Mesothelial cell of epicardium (in vitro differentiated cells): ENCODE measurements around the gene MXRA7. TPM values are rescaled to one million over a fixed set of nuclear protein-coding genes. Genes with fewer than 3 reads are reported as not detected.

Source experiments
- DNase-seq, 2 experiments: peaks; one replicate each; pipeline ENCODE4 v3.0.0; 2021; ENCODE audit warnings: low spot score in 2 of 2; ENCODE audit not compliant: unreplicated experiment in 2 of 2
- H3K27ac Mint-ChIP-seq: 2 replicates; pipeline ENCODE4 v1.8.0; 2021; ENCODE audit warnings: mixed read lengths
- H3K27me3 Mint-ChIP-seq: 2 replicates; pipeline ENCODE4 v1.8.0; 2021; ENCODE audit warnings: low read depth, mixed read lengths
- H3K36me3 Mint-ChIP-seq: 2 replicates; pipeline ENCODE4 v1.8.0; 2021; ENCODE audit warnings: mixed read lengths
- H3K4me1 Mint-ChIP-seq: 2 replicates; pipeline ENCODE4 v1.8.0; 2021; ENCODE audit warnings: mixed read lengths
- H3K4me3 Mint-ChIP-seq: 2 replicates; pipeline ENCODE4 v1.8.0; 2021; ENCODE audit warnings: mild to moderate bottlenecking, moderate library complexity, mixed read lengths
- H3K9me3 Mint-ChIP-seq: 2 replicates; pipeline ENCODE4 v1.8.0; 2021; ENCODE audit warnings: mixed read lengths
- CTCF ChIP-seq: fragments of 200-600 bp; sonication (generic); IDR thresholded peaks from one replicate; pipeline ENCODE4 v1.5.0; 2021; ENCODE audit warnings: antibody characterized with exemption; ENCODE audit not compliant: unreplicated experiment
- total RNA-seq: library from RNA; stranded (reverse); gene quantifications from 3 replicates; pipeline ENCODE4 v1.2.1, GENCODE V29; 2021

MXRA7 gene
- total RNA-seq, 1 donor from 2014 or later = 53.6 TPM

GRCh38 chr17:76670718-76671122 lies 40.0 kb downstream of the MXRA7 start:
- Mint-ChIP-seq H3K27me3 (no peaks in the 10 kb centered on the region), H3K36me3 (no peaks in the 10 kb centered on the region), H3K4me1 (peaks cover 47% of the 10 kb centered on the region), H3K27ac (peak overlapping the region; percentile 97), H3K9me3 (no peaks in the 10 kb centered on the region), H3K4me3 (peak overlapping the region; percentile 82)
- DNase-seq = no peak
- TF ChIP-seq CTCF = no peak

DNA sequence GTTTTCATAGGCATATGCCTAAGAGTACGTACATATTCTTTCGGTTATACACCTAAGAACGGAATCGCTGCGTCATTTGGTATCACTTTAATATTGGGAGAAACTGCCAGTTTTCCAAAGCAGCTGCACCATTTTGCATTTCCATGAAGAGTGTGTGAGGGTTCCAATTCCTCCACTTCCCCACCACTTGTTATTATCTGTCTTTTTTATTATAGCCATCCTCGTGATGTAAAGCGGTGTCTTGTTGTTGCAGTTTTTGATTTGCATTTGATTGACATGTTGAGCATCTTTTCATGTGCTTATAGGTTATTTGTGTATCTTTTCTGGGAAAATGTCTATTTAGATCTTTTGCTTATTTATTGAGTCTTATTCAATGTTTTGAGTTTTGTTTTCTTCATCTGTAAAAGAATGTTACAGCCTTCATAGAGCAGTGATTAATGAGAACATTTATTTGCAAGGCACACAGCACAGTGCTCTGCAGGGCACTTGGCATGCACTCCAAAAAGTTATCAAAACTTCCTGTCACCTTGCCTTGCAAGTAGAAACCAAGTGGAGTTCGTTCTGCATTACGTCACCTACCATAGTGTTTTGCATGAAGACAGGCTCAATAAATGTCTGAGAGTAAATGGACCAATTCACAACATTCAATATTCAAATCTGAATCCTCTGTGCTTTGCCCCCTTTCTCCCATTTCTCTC lies 40.6 kb downstream of the MXRA7 start:
- TF ChIP-seq CTCF = no peak
- peaks cover 47% of the 10 kb centered on the region for H3K4me1 Mint-ChIP-seq
- H3K36me3 Mint-ChIP-seq = no peaks in the 10 kb centered on the region
- H3K27me3 Mint-ChIP-seq = no peaks in the 10 kb centered on the region
- no peak overlapping the region for H3K4me3 Mint-ChIP-seq
- H3K27ac Mint-ChIP-seq = peak overlapping the region; percentile 97
- no peak for DNase-seq
- H3K9me3 Mint-ChIP-seq = no peaks in the 10 kb centered on the region

DNA sequence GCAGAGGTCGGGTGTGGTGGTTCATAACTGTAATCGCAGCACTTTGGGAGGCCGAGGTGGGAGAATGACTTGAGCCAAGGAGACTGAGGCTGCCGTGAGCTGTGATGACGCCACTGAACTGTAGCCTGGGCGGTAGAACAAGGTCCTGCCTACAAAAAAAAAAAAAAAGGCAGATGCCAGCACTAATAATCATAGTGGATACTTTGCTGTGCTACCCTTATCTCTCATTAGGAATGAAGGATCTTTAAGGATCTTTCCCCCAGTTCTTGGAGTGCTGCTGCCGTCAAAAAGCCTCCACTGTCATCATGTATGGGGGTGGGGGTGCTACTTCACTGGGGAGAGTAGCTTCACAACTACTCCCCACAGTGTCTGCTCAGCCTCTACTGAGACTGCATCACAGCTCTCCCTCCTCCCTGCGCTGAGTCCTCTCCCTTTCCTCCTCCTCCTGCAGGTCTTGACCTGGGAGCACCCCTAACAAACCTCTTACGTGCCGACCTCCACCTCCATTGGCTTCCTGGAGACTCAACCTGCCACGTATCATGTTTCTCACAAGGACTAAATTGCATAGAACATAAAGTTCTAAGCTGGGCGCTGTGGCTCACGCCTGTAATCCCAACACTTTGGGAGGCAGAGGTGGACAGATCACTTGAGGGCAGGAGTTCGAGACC lies 42.8 kb downstream of the MXRA7 start:
- TF ChIP-seq CTCF = no peak
- H3K36me3 Mint-ChIP-seq = no peaks in the 10 kb centered on the region
- H3K9me3 Mint-ChIP-seq = no peaks in the 10 kb centered on the region
- H3K4me1 Mint-ChIP-seq = peaks cover 40% of the 10 kb centered on the region
- no peak for DNase-seq
- no peak overlapping the region for H3K27ac Mint-ChIP-seq
- H3K27me3 Mint-ChIP-seq = no peaks in the 10 kb centered on the region
- H3K4me3 Mint-ChIP-seq = no peak overlapping the region

DNA sequence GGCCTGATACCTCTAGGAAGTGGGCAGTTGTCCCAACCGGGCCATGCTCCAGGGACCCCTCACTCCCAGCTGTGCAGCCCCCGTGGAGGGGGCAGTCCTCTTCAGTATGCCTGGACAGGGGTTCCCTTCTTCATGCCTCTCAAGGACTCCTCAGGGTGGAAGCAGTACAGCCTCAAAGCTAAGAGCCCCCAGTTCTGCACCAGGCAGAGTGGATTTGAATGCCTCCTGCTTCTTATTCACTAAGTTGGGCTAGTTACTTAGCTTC lies 43.3 kb downstream of the MXRA7 start:
- H3K27ac Mint-ChIP-seq = no peak overlapping the region
- H3K27me3 Mint-ChIP-seq = no peaks in the 10 kb centered on the region
- no peak for DNase-seq
- no peak overlapping the region for H3K4me3 Mint-ChIP-seq
- H3K9me3 Mint-ChIP-seq = no peaks in the 10 kb centered on the region
- TF ChIP-seq CTCF = no peak
- no peaks in the 10 kb centered on the region for H3K36me3 Mint-ChIP-seq
- H3K4me1 Mint-ChIP-seq = peaks cover 35% of the 10 kb centered on the region

- no peaks in the 10 kb centered on the region for H3K27me3 Mint-ChIP-seq
- no peak for DNase-seq
- H3K4me3 Mint-ChIP-seq = no peak overlapping the region
- TF ChIP-seq CTCF = no peak
- H3K27ac Mint-ChIP-seq = no peak overlapping the region
- no peaks in the 10 kb centered on the region for H3K36me3 Mint-ChIP-seq
- H3K9me3 Mint-ChIP-seq = no peaks in the 10 kb centered on the region
- peaks cover 16% of the 10 kb centered on the region for H3K4me1 Mint-ChIP-seq
Measured at GRCh38 chr17:76660656-76661042, 50.1 kb downstream of the MXRA7 start.
